Left lung (tissue), 10 donors: ENCODE results near the gene ABI3BP. TPM values are rescaled to one million over a fixed set of nuclear protein-coding genes. Genes with fewer than 3 reads are reported as not detected.
A peak's percentile ranks its signal among the peaks of the same experiment; 100 is the strongest.

Experiments
- ATAC-seq: fragments of 200-7000 bp; cut with Tn5 transposase; one replicate; pipeline ENCODE4 v1.9.1; 2020; ENCODE audit warnings: moderate library complexity
- DNase-seq, 4 donors: peaks; one replicate each; pipeline ENCODE4 v3.0.0-alpha.2; 2013 to 2020
- H3K27ac ChIP-seq, 2 donors: fragments of 200-600 bp; sonication (generic) in 1 of 2; one replicate each; pipeline versions ENCODE4 v1.5.0 to v1.8.0; 2020 to 2021
- H3K27me3 ChIP-seq, 2 donors: fragments of 200-600 bp; sonication (generic) in 1 of 2; one replicate each; pipeline versions ENCODE4 v1.5.0 to v1.8.0; 2020 to 2021
- H3K36me3 ChIP-seq, 2 donors: fragments of 200-600 bp; sonication (generic) in 1 of 2; one replicate each; pipeline versions ENCODE4 v1.5.0 to v1.8.0; 2020 to 2021
- H3K4me1 ChIP-seq, 2 donors: fragments of 200-600 bp; one replicate each; pipeline ENCODE4 v1.8.0; 2021
- H3K4me3 ChIP-seq, 2 donors: fragments of 200-600 bp; sonication (generic) in 1 of 2; one replicate each; pipeline versions ENCODE4 v1.5.0 to v1.8.0; 2020 to 2021; ENCODE audit warnings: mild to moderate bottlenecking in 1 of 2
- H3K9me3 ChIP-seq, 2 donors: fragments of 200-600 bp; sonication (generic) in 1 of 2; one replicate each; pipeline versions ENCODE4 v1.5.0 to v1.8.0; 2020 to 2021
- intact Hi-C, 2 donors: fragments of 100-400 bp; cut with DNase I; formaldehyde crosslinking; loops; one replicate each; pipeline versions ENCODE4 v1.11.2 to v1.14.2; 2022
- polyA plus RNA-seq, 6 donors: library from polyadenylated mRNA; unstranded; fragments of 120-200 nt; gene quantifications; one replicate each; pipeline ENCODE4 v1.2.1, GENCODE V29; 2013; ENCODE audit not compliant: insufficient read length in 6 of 6
- total RNA-seq, 2 donors: library from RNA; stranded (reverse); fragmentation: NEBNext Ultra II Directional; extraction: Animal tissue kit (Norgen Biotek cat#: 25700); gene quantifications; one replicate each; pipeline ENCODE4 v1.2.1, GENCODE V29; 2021
- TF ChIP-seq, protein P1 (sequence below), 2 donors: fragments of 200-600 bp; sonication (generic) in 1 of 2; IDR thresholded peaks; one replicate each; pipeline versions ENCODE4 v1.5.0 to v1.8.0; 2021; ENCODE audit warnings: antibody characterized with exemption in 2 of 2
- donor health status: DM: no; HTN: yes; CAD: no.
- donor health status: DM: no; HTN: no; CAD: no.

ABI3BP gene
- total and polyA plus RNA-seq, 8 donors: 65.2 to 138 (median 85.3) TPM

DNA sequence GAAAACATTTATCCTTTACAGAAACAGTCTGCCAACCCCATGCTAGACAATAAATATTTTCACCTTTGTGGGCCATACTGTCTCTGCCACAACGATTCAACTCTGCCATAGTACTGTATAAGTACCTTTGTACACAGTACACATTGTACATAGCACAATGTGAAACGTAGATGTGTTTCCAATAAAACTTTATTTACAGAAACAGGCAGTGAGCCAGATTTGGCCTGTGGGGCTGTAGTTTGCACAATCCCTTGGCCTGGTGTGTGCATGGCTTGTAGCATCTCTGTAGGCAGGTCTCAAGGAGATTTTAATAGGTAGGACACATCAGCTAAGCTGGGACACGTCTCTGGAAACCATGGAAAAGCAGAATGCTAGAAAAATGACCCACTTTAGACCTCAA lies 209.6 kb downstream of the ABI3BP start:
- intact Hi-C loops: no loop called here
- H3K9me3 ChIP-seq: peaks cover 0 to 13% of the 10 kb centered on the region in 2 donors
- TF ChIP-seq, protein P1, sequence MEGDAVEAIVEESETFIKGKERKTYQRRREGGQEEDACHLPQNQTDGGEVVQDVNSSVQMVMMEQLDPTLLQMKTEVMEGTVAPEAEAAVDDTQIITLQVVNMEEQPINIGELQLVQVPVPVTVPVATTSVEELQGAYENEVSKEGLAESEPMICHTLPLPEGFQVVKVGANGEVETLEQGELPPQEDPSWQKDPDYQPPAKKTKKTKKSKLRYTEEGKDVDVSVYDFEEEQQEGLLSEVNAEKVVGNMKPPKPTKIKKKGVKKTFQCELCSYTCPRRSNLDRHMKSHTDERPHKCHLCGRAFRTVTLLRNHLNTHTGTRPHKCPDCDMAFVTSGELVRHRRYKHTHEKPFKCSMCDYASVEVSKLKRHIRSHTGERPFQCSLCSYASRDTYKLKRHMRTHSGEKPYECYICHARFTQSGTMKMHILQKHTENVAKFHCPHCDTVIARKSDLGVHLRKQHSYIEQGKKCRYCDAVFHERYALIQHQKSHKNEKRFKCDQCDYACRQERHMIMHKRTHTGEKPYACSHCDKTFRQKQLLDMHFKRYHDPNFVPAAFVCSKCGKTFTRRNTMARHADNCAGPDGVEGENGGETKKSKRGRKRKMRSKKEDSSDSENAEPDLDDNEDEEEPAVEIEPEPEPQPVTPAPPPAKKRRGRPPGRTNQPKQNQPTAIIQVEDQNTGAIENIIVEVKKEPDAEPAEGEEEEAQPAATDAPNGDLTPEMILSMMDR (IDR thresholded peaks at IDR 0.05): no peak
- H3K27ac ChIP-seq: no peak overlapping the region
- ATAC-seq: no peak
- no peak overlapping the region for H3K4me3 ChIP-seq
- H3K27me3 ChIP-seq: no peaks in the 10 kb centered on the region
- H3K36me3 ChIP-seq: no peaks in the 10 kb centered on the region
- H3K4me1 ChIP-seq: no peaks in the 10 kb centered on the region
- no peak for DNase-seq

DNA sequence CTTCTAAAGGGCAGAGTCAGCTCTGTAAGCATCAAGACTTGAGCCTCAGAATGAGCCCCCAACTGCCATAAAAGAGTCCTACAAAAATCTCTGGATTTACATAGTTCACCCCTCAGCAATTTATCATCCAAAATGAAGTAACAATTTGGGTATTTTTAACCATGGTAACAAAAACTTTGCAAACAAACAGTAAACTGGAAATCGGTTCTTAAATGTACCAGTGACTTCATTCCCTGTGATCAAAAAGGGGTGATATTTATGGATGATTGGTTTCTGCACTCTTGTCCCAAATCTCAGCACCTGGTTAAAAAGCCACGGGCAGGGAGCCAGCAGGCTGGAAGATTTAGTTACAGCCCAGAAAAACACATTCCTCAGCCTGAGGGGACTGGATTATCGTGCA lies 210.3 kb downstream of the ABI3BP start:
- Histone ChIP-seq H3K4me3 (no peak overlapping the region), H3K36me3 (no peaks in the 10 kb centered on the region), H3K27me3 (no peaks in the 10 kb centered on the region), H3K4me1 (no peaks in the 10 kb centered on the region), H3K27ac (no peak overlapping the region), H3K9me3 (peaks cover 0 to 13% of the 10 kb centered on the region in 2 donors)
- intact Hi-C loops: no loop called here
- DNase-seq (peak in 2 of 4 donors; percentile 15 to 26), ATAC-seq (no peak)
- TF ChIP-seq, protein P1 (IDR thresholded peaks at IDR 0.05): no peak

DNA sequence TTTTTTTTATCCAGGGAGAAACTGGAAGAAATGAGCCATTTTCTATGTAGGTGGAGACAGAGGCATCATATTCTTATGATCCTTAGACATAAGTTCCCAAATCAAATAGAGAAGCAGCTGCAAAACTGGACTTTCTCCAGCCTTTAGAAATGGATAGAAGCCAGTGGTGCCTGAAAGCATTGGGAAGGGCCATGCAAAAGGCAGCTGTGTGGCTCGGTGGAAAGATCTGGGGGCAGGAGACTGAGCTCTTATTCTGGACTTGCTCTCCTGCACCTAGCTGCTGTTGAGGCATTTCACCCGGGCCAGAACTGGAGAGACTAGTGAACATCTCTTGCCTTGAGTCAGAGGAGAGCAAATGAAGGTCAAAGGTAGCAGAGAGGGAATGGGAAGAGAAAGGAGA lies 210.9 kb downstream of the ABI3BP start:
- no peaks in the 10 kb centered on the region for H3K4me1 ChIP-seq
- ATAC-seq: no peak
- DNase-seq: peak in 2 of 4 donors; percentile 55
- no peaks in the 10 kb centered on the region for H3K36me3 ChIP-seq
- TF ChIP-seq, protein P1 (IDR thresholded peaks at IDR 0.05): no peak
- peaks cover 0 to 13% of the 10 kb centered on the region in 2 donors for H3K9me3 ChIP-seq
- intact Hi-C loops: no loop called here
- no peak overlapping the region for H3K27ac ChIP-seq
- no peak overlapping the region for H3K4me3 ChIP-seq
- H3K27me3 ChIP-seq: no peaks in the 10 kb centered on the region

DNA sequence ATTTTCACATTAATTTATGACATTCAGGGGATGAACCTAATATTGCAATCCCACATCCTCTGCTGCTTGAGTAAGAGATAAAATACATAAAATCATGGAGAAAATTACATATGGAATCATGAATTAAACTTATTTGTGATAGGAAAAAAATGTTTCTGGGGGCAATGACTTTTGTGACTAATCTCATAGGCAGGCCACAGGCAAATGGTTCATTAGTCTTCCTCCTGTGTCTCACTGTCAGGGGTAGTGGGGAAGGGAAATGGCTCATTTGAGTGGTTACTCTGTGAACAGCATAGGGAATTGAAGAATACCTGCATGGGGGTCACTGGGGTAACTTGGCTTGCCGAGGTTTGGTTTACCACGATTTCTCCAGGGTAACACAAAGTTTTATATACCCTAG lies 211.9 kb downstream of the ABI3BP start:
- ATAC-seq: no peak
- DNase-seq: no peak
- no peaks in the 10 kb centered on the region for H3K4me1 ChIP-seq
- H3K36me3 ChIP-seq: no peaks in the 10 kb centered on the region
- peaks cover 0 to 12% of the 10 kb centered on the region in 2 donors for H3K9me3 ChIP-seq
- TF ChIP-seq, protein P1 (IDR thresholded peaks at IDR 0.05): no peak
- no peaks in the 10 kb centered on the region for H3K27me3 ChIP-seq
- H3K4me3 ChIP-seq: no peak overlapping the region
- no peak overlapping the region for H3K27ac ChIP-seq
- intact Hi-C loops: no loop called here

DNA sequence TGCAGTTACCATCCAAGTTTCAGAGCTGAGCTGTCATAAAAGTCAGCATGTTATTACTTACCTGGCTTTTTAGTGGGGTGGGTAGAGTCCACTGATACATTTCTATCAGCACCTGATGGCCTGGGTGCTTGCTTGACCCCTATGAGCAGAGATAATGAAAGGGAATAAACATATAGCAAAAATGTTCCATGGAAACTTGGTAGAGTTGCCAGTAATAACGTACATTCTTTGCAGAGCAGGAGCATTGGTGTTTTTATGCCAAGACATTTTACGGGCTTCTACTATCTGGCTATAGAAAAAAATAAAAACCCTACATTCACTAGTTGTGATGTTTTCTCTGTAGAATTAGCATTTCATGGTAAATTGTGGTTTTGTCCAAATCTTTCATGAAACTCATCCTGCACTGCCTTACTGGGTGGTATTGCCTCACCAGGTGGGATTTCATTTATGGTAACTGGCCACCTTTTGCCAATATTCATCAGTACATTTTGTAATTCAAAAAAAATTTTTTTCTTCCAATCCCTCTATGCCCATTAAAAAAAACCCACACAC lies 213.1 kb downstream of the ABI3BP start:
- TF ChIP-seq, protein P1 (IDR thresholded peaks at IDR 0.05): no peak
- Histone ChIP-seq H3K36me3 (no peaks in the 10 kb centered on the region), H3K4me1 (no peaks in the 10 kb centered on the region), H3K9me3 (peaks cover 0 to under 1% of the 10 kb centered on the region in 2 donors), H3K4me3 (no peak overlapping the region), H3K27ac (no peak overlapping the region), H3K27me3 (no peaks in the 10 kb centered on the region)
- ATAC-seq: no peak
- intact Hi-C loops: no loop called here
- no peak for DNase-seq
